AG04449 (cell line): ENCODE data around the gene PAPOLA.

Experiments
- CTCF ChIA-PET: fragments of 350-600 bp; formaldehyde crosslinking; extraction: SDS; loops from one replicate; lab custom pipeline; 2021; ENCODE audit warnings: antibody characterized with exemption; lab: Yijun Ruan, JAX
- POLR2A ChIA-PET: fragments of 400-600, 350-600 bp; formaldehyde crosslinking; extraction: SDS; loops from one replicate; lab custom pipeline; 2020; ENCODE audit warnings: antibody characterized with exemption, inconsistent platforms; lab: Yijun Ruan, JAX
- DNase-seq: peaks from one replicate; pipeline ENCODE4 v3.0.0-alpha.2; 2010; ENCODE audit warnings: low read depth, low spot score
- H3K4me3 ChIP-seq: 2 replicates; pipeline ENCODE4 v1.5.1; 2011; ENCODE audit warnings: low read depth, mild to moderate bottlenecking, control low read depth, low read length
- CTCF ChIP-seq: IDR thresholded peaks from one replicate; pipeline ENCODE4 v1.5.1; 2011; ENCODE audit warnings: mild to moderate bottlenecking, moderate library complexity, low read length, control low read depth, inconsistent platforms; ENCODE audit not compliant: insufficient read depth; ENCODE audit errors: missing control alignments

PAPOLA gene

DNA sequence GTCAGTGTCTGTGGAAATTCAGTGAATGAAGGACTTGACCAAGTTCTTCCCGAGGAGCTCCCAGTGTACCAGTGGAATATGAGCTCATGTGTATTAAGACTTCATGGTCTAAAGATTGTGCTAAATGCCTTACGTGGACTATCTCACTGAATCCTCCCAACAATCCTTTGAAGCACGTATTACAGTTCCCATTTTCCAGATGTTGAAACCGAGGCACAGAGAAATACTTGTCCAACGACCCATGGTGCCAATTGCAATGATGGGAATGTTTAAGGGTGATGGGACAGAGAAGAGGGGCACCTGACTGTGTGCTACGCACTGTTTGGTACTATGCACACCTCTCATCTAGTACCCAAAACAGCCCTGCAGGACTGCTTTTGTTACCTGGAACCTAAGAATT lies 77.2 kb downstream of the PAPOLA start:
- no peak for TF ChIP-seq CTCF
- H3K4me3 ChIP-seq: no peak overlapping the region
- ChIA-PET CTCF (interaction anchor here (2.0 to 7.1 kb wide), 2 partner anchors 8 to 12 kb away, joined by 4 to 49 read pairs; no protein-coding TSS in a partner anchor), POLR2A (no interaction called here)
- DNase-seq: no peak

- POLR2A ChIA-PET: no interaction called here
- H3K4me3 ChIP-seq: no peak overlapping the region
- CTCF ChIA-PET: interaction anchor here (2.0 to 7.1 kb wide), 2 partner anchors 9 to 12 kb away, joined by 4 to 49 read pairs; no protein-coding TSS in a partner anchor
- TF ChIP-seq CTCF: no peak
- DNase-seq: no peak
Observed at GRCh38 chr14:96579855-96580254, 77.7 kb downstream of the PAPOLA start.

- CTCF ChIA-PET: interaction anchor here (1.2 to 7.1 kb wide), 4 partner anchors 9 to 160 kb away, joined by 3 to 49 read pairs (median 4); no protein-coding TSS in a partner anchor
- no peak for DNase-seq
- no peak for TF ChIP-seq CTCF
- POLR2A ChIA-PET: no interaction called here
- H3K4me3 ChIP-seq: no peak overlapping the region
Observed at GRCh38 chr14:96580566-96580965, 78.4 kb downstream of the PAPOLA start.

DNA sequence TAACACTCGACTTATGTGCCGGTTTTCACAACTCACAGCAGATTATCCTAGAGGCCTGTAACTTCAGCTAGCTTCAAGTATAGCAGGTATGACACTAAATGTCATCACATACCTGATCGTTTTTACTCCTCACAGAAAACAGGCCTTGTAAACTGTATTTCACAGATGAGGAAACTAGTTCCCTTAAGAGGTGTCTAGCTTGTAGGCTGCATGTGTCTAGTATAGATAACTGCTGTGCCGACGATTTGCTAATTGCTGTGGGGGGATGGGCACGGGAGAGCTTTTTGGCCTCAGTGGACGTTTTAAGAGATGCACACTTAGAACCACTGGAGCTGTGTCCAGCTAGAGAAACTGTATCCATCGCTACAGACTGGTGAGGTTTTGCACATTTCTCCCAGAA lies 78.8 kb downstream of the PAPOLA start:
- H3K4me3 ChIP-seq: no peak overlapping the region
- CTCF ChIA-PET: interaction anchor here (1.2 to 7.1 kb wide), 3 partner anchors 9 to 159 kb away, joined by 3 to 49 read pairs (median 5); no protein-coding TSS in a partner anchor
- POLR2A ChIA-PET: no interaction called here
- TF ChIP-seq CTCF: no peak
- DNase-seq: no peak

- no peak overlapping the region for H3K4me3 ChIP-seq
- no peak for DNase-seq
- no peak for TF ChIP-seq CTCF
- CTCF ChIA-PET: interaction anchor here (7.1 kb wide), 1 partner anchor 14 kb away, joined by 49 read pairs; no protein-coding TSS in a partner anchor
- POLR2A ChIA-PET: no interaction called here
Observed at GRCh38 chr14:96581902-96582301, 79.7 kb downstream of the PAPOLA start.

- ChIA-PET POLR2A (no interaction called here), CTCF (interaction anchor here (1.2 to 7.1 kb wide), 2 partner anchors 9 to 15 kb away, joined by 3 to 49 read pairs; no protein-coding TSS in a partner anchor)
- no peak for TF ChIP-seq CTCF
- no peak overlapping the region for H3K4me3 ChIP-seq
- no peak for DNase-seq
Observed at GRCh38 chr14:96582411-96582961, 80.3 kb downstream of the PAPOLA start.
